CD4-positive, alpha-beta T cell treated with Interleukin-17A for 1 hour (primary cell): ENCODE measurements around the gene BICRAL.
"Not testable (repeated sequence)": the region's sequence is repeated elsewhere in the genome, so short reads cannot be mapped to it uniquely, and the experiment has no call there.

Experiments used
- DNase-seq: peaks from one replicate; pipeline ENCODE4 v3.0.0-alpha.2; 2020

Gene BICRAL, protein sequence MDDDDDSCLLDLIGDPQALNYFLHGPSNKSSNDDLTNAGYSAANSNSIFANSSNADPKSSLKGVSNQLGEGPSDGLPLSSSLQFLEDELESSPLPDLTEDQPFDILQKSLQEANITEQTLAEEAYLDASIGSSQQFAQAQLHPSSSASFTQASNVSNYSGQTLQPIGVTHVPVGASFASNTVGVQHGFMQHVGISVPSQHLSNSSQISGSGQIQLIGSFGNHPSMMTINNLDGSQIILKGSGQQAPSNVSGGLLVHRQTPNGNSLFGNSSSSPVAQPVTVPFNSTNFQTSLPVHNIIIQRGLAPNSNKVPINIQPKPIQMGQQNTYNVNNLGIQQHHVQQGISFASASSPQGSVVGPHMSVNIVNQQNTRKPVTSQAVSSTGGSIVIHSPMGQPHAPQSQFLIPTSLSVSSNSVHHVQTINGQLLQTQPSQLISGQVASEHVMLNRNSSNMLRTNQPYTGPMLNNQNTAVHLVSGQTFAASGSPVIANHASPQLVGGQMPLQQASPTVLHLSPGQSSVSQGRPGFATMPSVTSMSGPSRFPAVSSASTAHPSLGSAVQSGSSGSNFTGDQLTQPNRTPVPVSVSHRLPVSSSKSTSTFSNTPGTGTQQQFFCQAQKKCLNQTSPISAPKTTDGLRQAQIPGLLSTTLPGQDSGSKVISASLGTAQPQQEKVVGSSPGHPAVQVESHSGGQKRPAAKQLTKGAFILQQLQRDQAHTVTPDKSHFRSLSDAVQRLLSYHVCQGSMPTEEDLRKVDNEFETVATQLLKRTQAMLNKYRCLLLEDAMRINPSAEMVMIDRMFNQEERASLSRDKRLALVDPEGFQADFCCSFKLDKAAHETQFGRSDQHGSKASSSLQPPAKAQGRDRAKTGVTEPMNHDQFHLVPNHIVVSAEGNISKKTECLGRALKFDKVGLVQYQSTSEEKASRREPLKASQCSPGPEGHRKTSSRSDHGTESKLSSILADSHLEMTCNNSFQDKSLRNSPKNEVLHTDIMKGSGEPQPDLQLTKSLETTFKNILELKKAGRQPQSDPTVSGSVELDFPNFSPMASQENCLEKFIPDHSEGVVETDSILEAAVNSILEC

DNA sequence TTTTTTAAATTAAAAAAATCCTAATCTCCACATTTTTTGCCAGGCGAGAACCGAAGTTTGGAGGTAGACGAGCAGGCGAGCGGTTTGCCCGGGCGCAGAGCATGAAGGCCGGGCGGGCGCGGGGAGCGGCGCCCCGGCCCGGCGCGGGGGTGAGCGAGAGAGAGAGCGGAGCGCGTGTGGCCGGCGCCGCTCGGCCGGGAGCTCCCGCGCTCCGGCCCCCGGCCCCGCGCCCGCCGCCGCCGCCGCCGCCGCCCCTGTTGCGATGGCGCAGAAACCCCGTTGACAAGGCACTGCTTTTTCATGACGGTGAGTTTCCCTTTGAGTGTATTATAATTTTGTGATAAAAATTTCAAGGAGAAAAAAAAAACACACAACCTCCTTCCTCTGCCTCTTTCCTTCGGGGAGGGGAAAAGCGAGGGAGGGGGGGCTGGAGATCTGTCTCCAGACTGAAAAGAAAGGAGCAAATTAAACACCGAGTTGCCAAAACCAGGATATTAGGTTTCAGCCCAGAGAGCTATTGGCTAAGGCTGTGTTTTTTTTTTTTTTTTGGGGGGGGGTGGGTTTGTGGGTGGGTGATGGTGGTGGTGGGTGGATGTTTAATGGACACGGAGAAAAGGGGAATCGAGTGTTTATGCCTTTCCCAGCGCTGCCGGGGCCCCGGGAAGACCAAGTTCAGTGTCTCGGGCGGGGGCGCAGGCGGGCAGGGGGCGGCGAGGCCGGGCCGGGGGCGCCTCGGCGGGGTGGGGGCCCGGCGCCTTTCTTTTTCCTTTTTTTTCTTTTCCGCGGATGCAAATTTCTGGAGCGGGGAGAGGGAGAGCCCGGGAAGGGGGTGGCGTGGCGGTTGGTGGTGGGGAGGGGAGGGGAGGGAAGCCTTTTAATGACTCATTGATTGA lies at the start of gene BICRAL:
Gene BICRAL, plus strand, starts transcription at position 257 of the 893 bp plus-strand sequence. CDS start 39,971 bp downstream, outside the sequence.
- DNase-seq = peak; percentile 85

DNA sequence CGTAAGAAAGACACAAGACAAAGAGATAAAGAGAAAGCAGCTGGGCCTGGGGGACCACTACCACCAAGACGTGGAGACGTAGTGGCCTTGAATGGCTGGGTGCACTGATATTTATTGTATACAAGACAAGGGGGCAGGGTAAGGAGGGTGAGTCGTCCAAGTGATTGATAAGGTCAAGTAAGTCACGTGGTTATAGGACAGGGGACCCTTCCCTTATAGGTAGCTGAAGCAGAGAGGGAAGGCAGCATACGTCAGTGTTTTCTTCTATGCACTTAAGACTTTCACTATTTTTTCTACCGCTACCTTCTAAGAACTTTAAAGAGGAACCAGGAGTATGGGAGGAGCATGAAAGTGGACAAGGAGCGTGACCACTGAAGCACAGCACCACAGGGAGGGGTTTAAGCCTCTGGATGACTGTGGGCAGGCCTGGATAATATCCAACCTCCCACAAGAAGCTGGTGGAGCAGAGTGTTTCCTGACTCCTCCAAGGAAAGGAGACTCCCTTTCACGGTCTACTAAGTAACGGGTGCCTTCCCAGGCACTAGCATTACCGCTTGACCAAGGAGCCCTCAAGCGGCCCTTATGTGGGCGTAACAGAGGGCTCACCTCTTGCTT lies 47.9 kb upstream of the BICRAL start:
- not testable (repeated sequence) for DNase-seq

DNA sequence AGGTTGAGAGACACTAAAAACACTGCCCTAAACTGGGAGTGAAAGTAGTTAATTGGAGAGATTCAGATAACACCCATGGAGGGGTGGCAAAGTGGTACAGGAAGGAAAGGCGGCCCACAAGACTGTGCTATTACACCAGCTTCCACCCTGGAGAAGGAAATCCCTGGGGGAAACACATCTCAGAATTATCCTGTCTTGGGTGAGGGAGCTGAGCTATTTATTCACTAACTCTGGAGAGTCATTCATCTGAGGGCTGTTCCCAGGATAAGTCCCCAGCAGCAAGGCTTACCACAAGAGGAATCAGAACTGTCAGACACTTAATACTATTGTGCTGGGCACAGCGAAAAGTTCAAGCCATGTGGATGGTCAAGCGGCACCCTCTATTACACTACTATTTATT lies 45.9 kb upstream of the BICRAL start:
- DNase-seq = no peak

DNA sequence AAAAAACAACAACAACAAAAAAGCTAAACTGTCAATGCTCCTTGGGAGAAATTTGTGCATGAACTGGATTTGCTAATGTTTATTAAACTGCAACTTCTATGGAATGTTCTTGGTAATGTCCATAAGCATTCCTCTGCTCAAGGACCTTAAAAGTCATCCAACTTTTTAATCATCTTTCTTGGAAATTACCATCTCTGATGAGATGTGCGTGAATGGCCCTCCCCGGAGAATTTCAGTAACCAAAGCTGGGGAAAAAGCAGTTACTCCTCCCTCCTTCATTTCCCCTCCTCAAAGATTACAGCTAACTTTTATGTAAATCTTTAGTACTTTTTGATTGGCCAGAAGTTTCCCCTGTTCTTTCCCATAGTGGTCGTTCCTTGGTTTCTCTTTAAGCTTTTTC lies 41.1 kb upstream of the BICRAL start:
- DNase-seq = no peak

DNA sequence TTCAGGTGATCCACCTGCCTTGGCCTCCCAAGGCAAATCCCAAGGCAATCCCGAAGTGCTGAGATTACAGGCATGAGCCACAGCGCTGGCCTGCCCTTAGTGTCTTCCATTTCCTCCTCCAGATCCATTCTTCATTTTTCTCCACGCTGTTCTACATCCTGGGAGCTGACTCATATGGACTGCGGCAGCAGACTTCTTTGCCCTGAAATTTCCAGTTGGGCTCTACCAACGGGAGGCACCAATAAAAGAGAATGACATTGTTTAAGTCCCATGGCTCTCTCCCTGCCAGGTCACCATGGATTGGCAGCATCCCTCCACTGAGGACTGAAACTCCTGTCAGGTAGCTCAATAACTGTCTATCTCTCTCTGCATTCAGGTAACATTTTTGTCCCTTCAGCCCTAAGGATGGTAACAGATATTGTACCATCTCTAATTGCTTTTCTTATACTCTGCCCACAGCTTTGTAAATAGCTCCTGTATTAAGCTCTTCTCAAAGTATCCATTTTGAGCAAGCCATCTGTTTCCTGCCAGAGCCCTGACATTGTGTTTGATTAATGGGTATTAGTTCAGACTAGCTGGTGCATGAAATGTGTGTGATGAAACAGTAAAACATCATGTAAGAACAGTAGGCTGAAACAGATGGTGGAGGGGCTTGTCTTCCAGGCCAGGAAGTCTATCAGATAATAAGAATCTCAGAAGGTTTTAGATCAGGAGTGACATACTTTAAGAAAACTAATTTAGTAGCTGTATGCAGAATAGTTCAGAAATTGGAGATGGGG lies 39.5 kb upstream of the BICRAL start:
- no peak for DNase-seq

DNA sequence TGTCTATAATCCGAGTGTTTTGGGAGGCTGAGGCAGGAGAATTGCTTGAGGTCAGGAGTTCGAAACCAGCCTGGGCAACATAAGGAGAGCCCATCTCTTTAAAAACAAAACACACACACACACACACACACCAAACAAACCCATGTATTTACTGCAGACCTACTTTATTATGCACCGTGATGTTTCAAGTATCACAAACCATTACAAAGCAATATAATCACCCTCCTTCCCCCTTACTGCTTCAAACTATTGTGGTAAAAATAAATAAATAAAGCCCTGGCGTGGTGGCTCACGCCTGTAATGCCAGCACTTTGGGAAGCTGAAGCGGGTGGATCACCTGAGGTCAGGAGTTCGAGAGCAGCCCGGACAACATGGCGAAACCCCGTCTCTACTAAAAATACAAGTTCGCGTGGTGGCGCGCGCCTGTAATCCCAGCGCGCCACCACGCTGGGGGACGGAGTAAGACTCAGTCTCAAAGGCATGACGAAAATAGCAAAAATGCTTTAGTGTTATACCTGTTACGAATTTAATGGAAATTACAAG lies 37.4 kb upstream of the BICRAL start:
- DNase-seq = no peak

DNA sequence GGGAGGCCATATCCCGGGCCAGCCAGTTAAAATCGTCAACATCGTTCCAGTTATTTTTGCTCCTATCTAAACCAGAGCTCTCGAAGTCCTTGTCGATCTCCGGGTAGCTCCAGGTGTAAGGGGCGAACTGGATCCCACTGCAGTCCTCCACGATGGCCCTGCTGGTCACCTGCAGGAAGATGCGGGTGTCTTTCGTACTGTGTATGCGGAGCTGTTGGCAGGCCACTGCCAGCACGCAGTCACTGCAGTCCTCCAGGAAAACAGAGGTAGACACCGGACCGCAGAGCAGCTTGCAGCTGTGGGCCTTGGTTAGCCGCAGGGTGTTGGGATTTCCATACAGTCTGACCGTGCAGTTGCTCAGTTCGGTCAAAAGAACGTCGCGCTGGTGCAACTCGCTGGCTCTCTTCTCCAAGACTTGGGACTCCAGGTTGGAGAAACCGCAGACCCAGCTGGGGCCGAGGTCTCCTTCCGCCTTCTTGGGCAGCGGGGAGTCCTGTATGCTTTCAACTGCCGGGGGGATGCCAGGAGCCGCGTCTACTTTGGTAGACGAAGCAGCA lies 36.7 kb upstream of the BICRAL start:
- peak; percentile 53 for DNase-seq

DNA sequence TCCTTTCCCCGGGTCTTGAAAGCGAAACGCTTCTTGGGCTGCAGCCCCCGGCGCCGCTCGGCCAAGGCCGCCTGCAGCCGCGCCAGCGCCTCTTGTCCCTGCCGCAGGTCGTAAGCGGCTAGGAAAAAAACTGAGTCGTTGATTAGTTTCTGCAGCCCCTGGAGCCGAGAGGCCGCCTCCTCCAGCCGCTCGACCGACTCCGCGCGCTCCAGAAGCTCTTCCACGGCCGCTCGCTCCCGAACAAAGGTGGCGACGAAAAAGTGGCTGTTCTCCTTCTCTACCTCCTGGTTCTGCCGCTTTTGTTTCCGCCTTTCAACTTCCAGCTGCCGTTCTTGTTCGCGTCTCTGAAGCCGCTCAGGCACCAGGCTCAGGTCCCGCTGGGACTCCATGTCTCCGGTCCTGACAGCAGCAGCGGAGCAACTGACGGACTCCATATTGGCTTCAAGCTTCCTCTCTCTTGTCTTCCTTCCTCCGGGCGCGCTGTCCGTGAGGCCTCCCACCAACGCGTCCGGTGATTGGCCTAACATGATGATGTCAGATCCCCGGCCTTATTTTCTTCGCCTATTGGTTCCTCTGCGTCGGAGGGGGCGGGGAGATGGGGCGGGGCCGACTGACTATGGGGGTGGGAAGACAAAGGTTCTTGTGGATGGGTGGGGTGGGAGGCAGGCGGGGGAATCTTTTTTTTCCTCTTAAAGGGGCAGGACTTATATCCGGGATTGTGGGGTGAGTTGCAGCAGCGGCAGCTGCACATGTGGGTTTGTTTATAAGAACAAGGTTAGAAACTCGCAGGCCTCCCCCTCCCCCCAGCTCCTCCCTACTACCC lies 36.0 kb upstream of the BICRAL start, which contains the start of gene TBCC:
Gene TBCC, minus strand, starts transcription at position 464 of the 823 bp plus-strand sequence. Its CDS starts 30 bp downstream, at position 434.
- peak; percentile 98 for DNase-seq

DNA sequence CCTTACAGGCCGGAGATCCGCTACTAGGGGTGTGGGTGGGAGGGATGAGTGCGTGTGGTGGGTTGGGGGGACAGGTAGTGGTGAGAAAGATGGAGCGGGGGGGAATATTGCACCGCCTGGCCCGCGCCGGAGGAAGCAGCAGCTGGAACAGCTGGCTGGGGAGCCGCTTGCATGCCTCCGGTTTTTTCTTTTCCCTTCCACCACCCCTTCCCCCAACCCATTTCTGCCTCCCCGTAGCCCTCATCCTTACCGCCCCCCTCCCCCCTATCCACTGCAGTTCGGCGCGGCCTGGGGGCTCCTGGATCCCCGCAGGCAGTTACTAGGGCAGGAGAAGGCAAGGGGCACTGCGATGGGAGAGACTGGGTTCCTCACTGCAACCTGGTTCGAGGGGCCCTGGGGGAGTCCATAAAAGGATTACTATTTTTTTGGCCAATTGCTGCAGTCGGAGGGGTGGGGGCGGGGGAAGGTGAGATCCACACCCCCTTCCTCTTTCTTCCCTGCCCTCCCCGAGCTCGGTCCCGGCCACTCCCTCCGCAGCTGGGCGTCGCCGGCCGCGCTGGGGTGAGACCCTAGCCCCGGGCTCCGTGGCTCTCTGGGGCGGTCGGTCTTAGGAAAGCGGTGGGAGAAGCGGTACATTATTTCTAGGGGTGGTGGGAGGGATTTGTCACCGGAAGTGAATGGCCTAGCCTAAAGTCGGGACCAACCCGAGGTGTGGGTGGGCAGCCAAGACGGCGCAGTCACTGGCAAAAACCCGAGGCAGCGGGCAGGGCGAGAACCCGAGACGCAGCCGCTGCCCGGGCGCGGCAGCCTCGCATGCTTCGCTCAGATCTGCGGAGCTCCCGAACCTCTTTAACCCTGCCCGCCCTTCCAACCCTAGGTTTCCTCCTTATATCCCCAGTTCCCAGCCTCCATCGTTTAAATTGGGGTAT lies 35.1 kb upstream of the BICRAL start:
- DNase-seq = peak; percentile 90

DNA sequence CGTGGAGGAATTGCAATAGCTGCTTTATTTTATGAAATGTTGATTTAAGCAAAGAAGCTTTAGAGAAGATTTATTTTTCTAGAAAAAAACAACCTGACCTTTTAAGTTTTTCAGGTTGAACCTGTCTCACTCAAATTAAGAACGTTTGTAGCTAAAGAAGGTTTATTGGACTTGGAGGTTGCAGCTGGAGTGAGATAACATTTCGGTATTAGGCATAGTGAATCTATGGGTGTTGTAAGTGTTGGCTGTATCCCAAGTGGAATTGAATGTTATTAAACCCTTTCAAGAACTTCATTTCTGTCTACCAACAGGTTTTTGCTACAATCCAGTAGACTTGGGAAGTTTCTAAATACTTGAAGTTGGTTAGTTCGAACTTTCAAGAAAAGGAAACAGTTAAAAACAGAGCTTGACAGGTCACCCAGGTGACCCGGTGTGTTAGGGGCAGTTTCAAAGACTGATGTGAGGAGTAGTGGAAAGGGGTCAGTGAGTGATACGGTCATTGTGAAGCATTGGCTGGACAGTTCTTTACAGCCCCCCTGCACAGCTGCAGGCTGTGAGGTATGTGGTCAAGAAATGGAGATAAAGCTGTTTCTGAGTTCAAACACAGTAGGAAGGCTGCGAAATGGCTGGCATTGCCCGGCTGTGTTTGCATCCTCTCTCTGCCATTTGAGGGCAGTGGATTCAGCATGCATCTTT lies 33.5 kb upstream of the BICRAL start:
- DNase-seq = no peak

DNA sequence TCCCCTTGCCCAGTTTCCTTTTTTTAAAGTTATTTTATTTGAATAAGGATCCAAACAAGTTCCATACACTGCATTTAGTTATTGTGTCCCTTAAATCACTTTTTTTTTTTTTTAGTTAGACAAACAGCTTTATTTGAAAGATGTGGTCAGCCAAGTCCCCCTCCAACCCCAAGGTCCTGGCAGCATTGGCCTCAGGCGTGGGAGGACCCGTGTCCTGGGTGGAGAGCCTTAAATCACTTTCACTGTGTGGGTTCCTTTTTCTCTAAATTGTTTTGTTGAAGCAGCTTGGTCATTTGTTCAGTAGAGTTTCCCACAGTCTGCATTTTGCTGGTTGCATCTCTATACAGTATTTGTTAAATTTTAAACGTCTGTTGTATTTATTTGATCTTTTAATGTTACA lies 30.8 kb upstream of the BICRAL start:
- no peak for DNase-seq

DNA sequence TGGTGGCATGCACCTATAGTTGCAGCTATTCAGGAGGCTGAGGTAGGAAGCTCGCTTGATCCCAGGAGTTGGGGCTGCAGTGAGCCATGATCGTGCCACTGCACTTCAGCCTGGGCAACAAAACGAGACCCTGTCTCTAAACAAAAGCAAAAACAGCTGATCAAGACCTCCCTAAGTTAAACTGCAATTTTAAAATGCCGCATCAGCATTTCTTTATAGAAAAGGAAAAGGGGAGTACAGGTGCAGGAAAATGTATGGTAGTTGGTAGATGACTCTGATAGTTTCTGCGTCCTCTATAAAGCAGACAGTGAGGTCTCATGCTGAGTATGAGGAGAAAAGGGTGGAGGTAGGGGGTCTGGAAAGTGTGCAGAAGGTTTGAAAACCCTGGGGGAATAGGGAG lies 27.1 kb upstream of the BICRAL start:
- DNase-seq = no peak

DNA sequence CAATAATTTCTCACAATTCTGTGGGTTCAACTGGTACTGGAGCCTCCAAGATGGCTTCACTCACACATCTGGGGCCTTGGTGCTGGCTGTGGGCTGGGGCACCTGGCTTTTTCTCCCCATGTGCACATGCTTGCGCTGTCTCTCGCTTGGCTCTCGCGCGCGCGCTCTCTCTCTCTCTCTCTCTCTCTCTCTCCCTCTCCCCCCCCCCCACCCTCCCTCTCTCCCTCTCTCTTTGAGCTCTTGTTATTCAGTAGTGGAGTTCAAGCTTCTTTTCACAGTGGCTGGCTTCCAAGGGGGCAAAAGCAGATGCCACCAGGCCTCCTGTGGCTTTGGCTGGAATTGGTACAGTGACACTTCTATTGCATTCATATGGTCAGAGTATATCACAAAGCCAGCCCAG lies 25.1 kb upstream of the BICRAL start:
- DNase-seq = no peak

DNA sequence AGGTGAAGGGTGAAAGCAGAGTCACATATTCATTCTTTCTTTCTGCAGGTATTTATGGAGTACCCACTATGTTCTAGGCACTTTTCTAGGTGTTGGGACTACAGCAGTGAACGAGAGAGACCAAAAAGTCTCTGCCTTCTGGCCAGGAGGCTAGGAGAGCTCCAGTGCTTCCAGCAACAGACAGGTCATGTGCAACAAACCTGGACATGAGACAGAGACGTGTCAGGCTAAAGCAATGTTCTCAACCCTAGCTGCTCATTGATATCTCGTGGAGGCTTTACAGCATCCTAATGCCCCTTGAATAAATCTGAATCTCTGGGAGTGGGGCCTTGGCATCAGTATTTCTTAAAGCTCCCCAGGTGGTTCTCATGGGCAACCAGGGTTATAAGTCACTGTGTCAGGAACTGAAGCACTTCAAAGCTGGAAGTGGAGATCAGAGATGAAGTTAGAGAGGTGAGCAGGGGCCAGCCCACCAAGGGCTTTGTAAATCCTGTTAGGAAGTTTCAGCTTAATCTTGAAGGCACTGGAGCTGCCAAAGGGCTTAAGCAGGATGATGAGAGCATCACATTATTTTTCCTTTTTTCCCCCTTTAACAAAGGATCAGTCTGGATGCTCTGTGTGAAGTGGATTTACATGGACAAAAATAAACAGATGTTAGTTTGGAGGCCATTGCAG lies 23.0 kb upstream of the BICRAL start:
- DNase-seq = no peak

DNA sequence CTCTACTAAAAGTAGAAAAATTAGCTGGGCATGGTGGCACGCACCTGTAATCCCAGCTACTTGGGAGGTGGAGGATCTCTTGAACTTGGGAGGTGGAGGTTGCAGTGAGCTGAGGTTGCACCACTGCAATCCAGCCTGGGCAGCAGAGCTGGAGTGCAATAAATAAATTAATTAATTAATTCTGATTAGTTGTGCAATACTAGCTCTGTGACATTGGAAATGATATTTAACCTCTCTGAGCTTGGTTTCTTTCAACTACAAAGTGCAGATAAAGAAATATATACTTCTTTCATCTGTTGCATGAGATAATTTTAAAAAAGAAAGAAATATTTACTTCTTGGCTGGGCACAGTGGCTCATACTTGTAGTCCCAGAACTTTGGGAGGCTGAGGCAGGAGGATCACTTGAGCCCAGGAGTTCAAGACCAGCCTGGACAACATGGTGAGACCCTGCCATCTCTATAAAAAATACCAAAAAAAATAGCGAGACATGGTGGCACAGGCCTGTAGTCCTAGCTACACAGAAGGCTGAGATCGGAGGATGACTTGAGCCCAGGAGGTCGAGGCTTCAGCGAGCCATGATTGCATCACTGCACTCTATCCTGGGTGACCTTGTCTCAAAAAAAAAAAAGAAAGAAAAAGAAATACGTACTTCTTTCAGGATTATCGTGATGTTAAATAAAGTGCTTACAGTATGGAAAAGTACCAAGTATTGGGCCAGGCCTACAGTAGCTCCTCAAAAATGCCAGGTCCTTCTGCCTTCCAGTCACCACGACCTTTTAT lies 20.4 kb upstream of the BICRAL start:
- DNase-seq = no peak

DNA sequence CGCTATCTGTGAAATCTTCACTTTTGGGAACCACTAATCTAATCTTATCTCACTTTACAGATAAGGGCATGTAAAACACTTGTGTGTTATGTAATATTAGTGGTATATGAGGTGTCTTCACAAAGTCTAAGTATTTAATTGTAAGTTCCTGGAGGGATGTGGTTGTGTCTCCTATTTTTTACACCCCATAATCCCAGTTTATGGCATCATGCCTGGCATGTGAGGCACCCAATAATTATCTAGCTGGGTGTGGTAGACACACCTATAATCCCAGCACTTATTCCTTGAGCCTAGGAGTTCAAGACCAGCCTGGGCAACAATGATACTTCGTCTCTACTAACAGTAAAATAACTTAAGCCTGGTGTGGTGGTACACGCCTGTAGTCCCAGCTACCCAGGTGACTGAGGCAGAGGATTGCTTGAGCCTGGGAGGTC lies 19.4 kb upstream of the BICRAL start:
- DNase-seq = no peak
